ENCODE data around the gene PWP2.
"Not testable (repeated sequence)": the region's sequence is repeated elsewhere in the genome, so short reads cannot be mapped to it uniquely, and the experiment has no call there.

DNA sequence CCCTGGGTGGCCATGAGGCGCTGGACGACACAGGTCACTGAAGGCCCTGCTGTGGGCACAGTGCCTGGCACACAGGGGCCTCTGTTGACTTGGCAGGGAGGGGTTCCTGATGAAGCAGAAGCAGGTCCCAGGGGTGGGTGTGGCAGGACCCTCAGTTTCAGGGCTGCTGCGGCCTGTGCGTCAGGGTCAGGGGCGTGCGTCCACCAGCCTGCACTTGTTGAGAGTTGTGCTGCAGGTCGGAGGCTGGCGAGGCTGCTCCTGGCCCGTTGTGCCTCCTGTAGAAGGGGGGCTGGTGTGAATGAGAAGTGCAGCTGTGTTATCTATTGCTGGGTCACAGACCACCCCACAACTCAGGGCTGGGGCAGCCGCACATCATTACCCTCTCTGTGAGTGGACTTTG, 35.3 kb downstream of the PWP2 start:
- TF ChIP-seq, protein P1, sequence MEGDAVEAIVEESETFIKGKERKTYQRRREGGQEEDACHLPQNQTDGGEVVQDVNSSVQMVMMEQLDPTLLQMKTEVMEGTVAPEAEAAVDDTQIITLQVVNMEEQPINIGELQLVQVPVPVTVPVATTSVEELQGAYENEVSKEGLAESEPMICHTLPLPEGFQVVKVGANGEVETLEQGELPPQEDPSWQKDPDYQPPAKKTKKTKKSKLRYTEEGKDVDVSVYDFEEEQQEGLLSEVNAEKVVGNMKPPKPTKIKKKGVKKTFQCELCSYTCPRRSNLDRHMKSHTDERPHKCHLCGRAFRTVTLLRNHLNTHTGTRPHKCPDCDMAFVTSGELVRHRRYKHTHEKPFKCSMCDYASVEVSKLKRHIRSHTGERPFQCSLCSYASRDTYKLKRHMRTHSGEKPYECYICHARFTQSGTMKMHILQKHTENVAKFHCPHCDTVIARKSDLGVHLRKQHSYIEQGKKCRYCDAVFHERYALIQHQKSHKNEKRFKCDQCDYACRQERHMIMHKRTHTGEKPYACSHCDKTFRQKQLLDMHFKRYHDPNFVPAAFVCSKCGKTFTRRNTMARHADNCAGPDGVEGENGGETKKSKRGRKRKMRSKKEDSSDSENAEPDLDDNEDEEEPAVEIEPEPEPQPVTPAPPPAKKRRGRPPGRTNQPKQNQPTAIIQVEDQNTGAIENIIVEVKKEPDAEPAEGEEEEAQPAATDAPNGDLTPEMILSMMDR (IDR thresholded peaks at IDR 0.05): not testable (repeated sequence)
- not testable (repeated sequence) for TF ChIP-seq POLR2A (IDR thresholded peaks at IDR 0.05)
